SH-SY5Y (cell line): ENCODE data around the gene SNCAIP.
A peak's percentile ranks its signal among the peaks of the same experiment; 100 is the strongest.

Experiments used
- GATA2 ChIP-seq: IDR thresholded peaks from 2 replicates; pipeline ENCODE4 v1.6.1; 2011; ENCODE audit warnings: mild to moderate bottlenecking, low read depth, low read length
- GATA3 ChIP-seq: IDR thresholded peaks from 2 replicates; pipeline ENCODE4 v1.6.1; 2011; ENCODE audit warnings: low read depth, mild to moderate bottlenecking, low read length, moderate library complexity

The SNCAIP gene

DNA sequence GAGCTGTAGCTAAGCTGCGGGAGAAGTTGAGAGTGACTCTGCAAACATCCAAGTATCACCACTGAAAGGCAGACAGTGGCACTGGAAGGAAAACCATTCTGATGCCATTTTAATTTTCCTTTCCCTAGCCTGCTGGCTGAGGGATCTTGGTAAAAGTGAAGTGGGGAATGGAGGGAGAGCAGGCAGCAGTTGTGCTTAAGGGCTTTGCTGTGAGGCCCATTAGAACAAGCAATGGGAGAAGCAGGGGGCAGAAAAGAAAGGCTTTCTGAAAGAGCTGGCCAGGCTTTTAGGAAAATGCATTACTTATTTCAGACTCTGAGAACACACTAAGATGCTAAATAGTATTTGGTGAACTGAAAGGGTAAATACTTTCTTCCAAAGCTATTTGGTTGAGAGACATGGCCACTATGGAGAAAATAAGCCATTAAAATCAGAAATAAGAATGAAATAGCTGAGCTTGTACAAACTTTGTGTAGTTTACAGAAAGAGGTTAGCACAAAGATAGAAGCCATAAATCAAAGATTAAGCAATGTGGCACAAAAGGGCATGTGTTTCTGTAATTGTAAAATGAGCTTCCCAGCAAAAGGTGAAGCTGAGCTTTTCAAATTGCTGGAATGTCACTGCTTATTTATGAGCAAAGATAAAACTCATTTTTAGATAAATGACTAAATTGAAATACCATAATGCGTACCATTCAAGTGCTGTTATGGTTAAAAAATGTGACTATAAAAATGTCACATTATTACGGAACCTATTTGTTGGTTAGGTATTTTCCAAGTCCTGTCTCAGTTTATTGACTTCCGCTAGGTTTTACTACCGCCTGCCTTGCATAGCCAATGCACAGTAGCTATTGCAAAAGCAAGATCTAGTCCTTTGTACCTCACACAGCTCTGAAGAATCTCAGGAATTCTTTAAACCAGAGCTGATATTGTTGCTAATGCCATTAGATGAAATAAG, 20.8 kb downstream of the SNCAIP start:
- TF ChIP-seq GATA2 (no peak), GATA3 (no peak)

DNA sequence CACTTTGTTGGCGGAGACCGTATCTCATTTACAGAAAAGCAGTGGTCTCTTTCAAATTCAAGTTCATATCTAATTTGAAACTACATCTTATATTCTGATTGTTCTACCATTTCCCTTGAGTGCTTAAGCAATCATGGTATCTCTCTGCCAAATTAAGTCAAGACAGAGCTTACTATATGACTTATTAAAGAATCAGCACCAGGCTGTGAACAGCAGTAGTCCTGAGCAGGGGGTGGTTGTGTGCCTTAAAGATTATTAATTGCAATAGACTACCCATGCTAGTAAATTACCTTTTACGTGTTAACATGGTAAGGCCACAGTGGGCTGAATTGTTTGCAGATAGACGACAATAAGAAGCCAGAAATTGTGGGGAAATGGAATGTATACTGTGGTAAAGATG, 21.5 kb downstream of the SNCAIP start:
- TF ChIP-seq GATA3 = no peak
- no peak for TF ChIP-seq GATA2

DNA sequence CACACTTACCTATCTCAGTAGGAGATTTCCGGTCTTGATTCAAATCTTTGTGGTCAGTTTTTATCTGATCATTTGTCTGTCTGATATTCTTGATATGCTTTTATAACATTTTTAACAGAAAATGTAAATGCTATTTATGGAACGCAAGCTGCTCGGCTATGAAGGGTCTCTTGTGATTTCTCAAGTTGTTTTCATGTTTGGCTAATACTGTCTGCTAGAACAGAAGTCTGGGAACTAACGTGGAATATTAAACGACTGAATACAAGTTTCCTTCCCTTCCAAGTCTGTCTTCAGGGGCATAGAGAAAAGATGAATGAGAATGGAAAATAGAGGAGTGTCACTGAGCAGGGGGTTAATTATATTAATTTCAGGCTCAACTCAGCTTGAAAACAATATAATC, 27.6 kb downstream of the SNCAIP start:
- TF ChIP-seq GATA2 (no peak), GATA3 (no peak)

DNA sequence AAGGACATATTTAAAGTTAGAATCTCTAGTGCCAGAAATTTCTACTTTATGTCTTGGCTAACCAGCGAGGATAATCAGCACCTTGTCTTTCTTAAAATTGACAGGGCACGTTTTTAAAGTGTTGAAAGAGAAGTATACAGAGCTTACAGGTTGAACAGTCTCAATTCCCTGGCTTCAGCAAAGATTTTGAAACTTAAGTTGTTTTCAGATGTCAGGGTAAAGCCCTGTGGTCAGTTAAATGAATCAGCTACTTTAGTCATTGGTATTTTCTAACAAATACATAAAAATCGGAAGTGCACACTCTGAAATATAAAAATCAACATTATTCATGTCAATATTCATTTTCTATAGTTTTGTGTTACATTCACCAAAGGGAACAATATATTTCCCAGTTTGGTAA, 29.1 kb downstream of the SNCAIP start:
- TF ChIP-seq GATA3 = no peak
- no peak for TF ChIP-seq GATA2

DNA sequence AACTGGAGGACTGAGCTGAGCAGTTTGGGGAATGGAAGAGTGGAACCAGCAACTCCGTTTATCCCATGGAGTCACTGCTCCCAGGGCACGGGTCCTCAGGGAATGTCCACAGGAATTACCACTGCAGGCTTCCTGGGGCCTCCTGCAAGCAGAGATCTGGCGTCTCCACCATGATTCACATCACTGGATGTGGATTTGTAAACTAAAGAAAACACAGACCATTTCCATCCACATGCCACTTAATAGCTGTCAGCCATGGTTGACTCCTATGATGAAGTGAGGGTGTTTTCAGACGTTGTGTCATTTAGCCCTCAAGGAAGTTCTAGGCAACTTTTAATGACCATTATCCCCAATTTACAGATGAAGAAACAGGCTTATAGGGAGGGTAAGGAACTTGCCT, 30.2 kb downstream of the SNCAIP start:
- TF ChIP-seq GATA2 (no peak), GATA3 (no peak)

DNA sequence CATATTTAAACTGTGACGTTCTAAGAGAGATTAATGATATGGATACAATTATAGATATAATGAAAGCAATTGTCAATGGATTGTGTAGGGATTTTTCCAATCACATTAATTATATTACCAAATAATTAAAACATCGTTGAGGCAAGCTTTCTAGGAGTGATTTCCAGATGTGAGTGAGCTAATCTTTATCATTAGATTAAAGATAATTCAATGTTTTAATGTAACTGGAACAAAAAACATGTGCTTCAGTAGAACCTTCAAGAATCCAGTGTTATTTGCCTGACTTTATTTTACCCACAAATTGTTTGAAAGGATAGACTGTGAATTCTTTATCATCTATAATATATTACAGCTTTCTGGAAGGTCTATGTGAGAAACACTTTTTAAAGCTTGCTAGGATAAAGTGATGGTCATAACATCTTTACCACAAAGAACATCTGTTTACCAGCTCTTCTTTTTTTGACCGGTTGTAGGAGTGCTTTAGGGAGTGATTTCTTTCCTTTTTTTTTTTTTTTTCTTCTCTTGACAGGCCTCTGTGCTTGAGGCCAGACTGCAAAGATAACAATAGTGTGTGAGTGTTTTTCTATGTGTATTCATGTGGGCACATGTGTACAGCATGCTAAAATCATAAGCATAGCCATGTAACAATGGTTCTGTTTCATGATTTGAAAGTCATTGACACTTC, 35.0 kb downstream of the SNCAIP start:
- TF ChIP-seq GATA3 = peak; percentile 66; the same call in 1 of the 2 replicates
- peak; percentile 31; the same call in 1 of the 2 replicates for TF ChIP-seq GATA2

DNA sequence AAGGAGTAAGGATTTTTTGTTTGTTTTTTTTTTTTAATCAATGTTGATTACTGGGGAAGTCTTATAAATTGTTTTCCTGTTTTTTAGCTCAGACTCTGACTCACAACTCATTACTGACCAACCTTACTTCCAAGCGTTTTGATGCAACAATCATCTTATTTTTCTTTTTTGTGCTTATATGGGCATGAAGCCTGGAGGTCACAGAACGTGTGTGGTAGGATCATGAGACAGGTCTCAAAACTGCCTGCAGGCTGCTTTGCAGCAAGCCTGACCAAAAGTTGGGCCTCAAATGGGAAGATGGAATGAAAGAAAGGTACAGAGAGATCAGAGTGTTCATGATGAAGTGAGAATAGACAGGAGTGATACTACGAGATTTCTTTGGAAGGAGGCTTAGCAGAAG, 38.5 kb downstream of the SNCAIP start:
- TF ChIP-seq GATA2 (no peak), GATA3 (no peak)

DNA sequence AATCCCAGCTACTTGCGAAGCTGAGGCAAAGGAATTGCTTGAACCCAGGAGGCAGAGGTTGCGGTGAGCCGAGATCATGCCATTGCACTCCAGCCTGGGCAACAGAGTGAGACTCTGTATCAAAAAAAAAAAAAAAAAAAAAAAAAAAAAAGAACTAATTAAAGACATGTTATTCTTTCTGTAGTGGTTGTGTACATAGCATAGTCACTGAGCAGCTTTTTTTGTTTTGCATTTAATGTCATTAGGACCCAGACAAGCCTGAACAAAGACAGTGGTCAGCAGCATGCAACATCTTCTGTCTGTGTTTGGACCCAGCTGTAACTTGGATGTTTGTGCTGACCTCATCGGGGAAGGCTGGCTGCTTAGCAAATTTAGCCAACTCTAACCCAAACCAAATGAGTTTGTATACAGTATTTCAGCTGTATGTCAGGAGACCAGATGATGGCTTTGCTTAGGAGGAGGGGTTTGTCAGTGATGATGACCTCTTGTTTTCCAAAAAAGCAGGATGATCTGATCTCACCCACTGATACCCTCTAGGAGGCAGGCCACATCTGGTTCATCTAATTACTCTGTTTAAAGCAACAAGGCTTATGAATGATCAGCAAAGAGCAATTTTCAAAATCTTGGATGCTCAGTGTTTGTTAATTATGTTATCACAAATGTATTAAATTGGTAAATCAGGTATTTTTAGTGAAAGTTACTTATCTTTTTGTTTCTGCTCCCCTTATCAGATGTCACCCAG, 39.5 kb downstream of the SNCAIP start:
- TF ChIP-seq GATA3 (peak; percentile 89), GATA2 (peak; percentile 68)

DNA sequence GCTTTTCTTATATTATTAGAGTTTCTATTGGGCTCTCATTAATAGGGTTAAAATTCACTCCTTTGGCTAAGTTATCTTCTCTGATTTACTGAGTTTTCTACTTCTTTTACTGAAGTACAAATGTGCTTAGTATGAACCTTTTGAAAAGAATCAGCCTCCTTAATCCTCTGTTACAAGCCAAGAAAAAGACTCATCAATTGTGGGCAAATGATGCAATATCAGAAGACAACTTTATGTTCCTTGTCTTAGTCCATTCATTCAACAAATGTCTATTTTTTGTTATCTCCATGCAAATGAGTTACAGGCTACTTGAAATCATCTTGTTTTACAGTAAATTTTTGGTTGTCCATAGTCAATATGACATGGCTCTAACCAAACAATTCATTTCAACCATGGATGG, 40.3 kb downstream of the SNCAIP start:
- no peak for TF ChIP-seq GATA2
- TF ChIP-seq GATA3 = no peak

DNA sequence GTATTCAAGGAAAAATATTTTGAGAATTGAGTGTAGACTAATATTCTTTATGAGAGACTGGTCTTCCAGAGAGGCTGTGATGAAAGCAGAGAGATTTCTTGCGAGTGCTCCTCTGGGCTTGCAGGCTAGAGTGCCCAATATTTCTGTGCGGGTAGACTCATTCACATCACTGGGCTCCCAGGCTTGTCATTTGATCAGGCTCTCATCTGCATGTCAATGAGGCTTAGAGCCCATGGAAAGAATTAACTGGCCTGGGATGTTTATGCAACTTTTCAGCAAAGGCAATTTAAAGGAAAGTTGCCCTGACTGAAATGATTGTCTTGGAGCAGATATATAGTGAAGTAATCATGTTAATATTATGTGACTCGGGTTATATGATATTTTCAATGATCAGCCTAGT, 42.3 kb downstream of the SNCAIP start:
- TF ChIP-seq GATA3 (no peak), GATA2 (no peak)

DNA sequence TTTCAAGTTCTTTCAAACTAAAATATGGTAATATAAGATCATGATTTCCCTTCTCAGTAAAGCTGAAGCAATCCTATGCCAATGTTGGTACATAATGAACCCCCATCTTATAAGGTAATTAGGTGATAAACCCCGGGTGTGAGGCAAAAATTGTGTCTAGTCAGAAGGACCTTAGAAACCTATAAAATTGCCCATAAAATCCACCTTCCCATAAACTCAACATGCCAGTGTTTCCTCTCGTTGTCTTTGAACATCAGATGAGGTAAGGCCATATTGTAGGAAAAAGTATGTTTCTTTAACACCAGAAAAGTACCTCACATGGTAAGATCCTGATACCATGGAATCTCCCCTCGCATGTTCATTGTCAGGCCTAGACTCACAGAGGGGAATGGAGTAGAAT, 43.3 kb downstream of the SNCAIP start:
- TF ChIP-seq GATA3 (no peak), GATA2 (no peak)

DNA sequence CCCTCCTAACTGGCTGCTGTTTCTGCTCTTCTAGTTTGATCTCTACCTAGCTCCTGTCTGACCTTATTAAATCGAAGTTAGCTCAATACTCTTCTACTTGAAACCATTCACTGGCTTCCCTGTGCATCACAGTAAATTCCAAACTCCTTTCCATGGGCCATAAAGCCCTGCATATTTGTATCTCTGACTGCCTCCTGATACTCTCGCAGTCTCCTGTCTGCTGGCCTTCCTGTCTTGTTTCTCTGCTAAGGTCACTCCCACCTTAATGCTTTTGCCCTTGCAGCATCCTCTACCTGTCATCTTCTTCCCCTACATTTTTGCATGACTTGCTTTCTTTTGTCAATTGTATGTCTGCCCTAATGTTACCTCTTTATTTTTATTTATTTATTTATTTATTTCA, 44.8 kb downstream of the SNCAIP start:
- TF ChIP-seq GATA2 (no peak), GATA3 (no peak)

DNA sequence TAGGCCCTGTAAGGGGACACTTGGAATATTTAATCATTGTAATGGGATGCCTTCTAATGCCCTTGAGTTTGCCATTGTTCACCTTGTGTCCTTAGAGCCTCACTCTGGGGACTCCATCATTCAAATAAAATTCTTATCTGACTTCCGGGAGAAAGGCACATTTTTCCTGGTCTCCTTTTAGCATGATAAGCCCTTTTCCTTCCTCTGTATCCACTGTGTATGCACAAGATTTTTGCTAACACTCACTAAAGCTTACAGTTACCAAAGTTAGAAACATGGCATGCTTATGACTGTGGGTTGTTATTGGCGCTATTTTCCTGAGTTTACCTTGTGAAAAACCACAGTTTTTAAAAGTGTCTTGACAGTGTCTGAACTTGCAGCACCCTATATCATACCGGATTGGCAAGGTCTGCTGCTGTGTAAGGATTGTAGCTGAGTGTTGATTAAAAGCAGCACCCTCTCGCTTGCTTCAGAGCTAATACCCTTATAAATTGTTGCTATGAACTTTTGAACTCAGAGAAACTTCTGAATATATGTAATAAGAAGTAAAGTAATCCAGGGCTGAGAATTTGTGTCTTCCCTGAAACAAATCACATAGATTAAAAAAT, 46.4 kb downstream of the SNCAIP start:
- TF ChIP-seq GATA3 (no peak), GATA2 (no peak)

DNA sequence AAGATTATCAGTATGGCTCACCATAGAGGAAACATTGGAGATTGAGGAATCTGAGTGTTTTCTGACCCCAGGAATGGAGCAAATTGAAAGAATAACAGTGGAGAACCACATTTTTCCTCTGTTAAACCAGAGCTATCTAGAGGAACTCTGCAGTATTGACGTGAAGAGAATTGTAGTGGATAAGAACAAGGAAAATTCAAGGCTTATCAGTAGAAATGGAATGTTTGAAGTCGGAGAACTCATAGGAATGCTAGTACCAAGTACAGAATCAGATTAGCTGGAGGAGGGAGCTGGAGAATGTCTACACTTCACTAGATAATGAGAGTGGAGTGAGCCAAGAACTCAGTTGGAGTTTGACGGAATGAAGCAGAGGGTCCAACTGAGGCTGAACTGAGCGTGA, 50.3 kb downstream of the SNCAIP start:
- TF ChIP-seq GATA3 = no peak
- no peak for TF ChIP-seq GATA2
